ENCODE data around the gene SATB1.

Gene SATB1

GRCh38 chr3:18401300-18401961, 23.7 kb downstream of the SATB1 start:
- DNase-seq (ENCODE audit: low read depth) = no peak

GRCh38 chr3:18398448-18398847, 26.7 kb downstream of the SATB1 start:
- no peak for DNase-seq (ENCODE audit: low read depth)

- no peak for DNase-seq (ENCODE audit: low read depth)
These were observed 28.7 kb downstream of the SATB1 start for GRCh38 chr3:18396428-18396827.

DNA sequence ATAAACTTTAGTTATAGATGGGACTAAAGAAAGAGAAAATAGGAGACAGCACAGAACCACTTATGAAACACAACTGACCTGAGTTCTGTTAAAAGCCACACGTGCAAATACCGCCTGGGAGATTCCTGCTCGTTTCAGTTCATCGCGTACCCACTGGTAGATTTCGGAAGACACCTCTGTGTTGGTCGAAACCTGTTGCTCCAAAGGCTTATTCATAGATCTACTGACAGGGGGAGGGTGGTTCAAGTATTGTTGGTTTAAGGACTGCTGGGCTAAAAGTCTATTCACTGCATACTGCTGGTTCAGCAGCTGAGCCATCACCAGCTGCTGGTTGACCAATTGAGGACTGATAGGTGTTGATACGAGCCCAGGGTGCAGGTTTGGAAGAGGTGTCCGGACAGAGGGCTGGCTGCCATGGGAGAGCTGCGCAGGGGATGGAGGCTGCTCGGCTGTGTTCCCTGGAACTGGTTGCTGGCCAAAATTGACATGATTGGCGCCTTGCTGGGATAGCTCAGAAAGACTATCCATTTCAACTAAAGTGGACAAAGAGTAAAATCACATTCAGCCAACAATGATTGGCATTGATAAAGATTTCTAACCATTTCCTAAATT, 30.6 kb downstream of the SATB1 start:
- DNase-seq (ENCODE audit: low read depth) = no peak

GRCh38 chr3:18393906-18394305, 31.2 kb downstream of the SATB1 start:
- DNase-seq (ENCODE audit: low read depth) = no peak

DNA sequence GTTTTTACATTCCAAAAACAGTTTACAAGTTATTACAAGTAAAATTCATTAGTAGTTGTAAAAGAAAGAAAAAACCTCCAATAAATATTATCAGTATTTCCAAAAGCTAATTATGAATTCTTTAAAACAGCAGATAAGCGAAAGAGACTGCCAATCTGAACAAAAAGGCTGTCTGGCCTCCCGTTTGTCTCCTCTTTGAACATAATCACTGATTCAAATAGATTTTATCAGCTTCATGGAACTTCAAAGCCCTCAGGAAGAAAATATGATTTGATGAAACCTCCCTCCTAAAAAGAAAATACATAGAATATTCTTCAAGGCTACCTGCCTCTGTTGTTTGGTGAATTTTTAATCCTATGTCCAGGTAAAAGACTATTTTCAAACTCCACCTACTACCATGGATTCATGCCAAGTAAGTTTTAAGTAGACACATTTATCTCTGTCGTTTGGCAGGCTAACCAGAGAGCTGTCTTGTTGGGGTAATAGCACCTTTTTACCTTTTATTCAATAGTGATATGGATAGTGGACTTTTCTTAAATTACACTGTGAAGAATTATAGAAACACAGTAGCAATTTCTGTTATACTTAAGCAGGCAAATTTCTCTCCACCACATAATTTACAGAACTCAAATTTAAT, 35.0 kb downstream of the SATB1 start:
- no peak for DNase-seq (ENCODE audit: low read depth)

DNA sequence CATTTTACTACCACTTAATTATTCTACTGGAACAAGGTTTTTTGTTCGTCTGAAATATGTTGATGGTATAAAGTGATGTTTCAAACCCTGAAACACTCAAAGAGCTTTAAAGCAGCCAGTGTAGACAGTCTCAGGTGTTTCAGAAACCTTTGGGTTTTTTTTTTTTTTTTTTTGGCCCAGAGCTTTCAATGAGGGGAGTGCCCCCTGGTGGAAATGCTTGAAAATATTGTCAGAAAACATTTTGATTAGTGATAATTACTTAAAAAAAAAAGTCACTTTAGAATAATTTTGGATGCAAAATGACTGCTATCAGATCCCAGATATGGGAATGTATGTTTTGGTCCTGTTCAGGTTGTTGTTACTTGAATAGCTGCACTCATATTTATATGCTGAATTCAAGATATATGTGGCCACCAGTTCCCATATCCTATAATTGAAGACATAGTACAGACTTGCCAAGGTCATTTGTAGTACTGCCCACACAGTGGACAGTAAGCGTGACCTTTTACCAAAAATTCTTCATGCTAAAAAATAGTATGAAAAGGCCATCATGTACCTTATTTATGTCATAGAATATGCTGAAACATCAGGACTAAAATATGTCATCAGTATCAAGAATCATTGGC, 35.9 kb downstream of the SATB1 start:
- DNase-seq (ENCODE audit: low read depth) = no peak

GRCh38 chr3:18386274-18386890, 38.8 kb downstream of the SATB1 start:
- DNase-seq (ENCODE audit: low read depth) = no peak

GRCh38 chr3:18385706-18386105, 39.4 kb downstream of the SATB1 start:
- DNase-seq (ENCODE audit: low read depth) = no peak

GRCh38 chr3:18382760-18383369, 42.3 kb downstream of the SATB1 start:
- DNase-seq (ENCODE audit: low read depth) = no peak

GRCh38 chr3:18379647-18380046, 45.5 kb downstream of the SATB1 start:
- DNase-seq (ENCODE audit: low read depth) = no peak

GRCh38 chr3:18378218-18378617, 46.9 kb downstream of the SATB1 start:
- DNase-seq (ENCODE audit: low read depth) = no peak

- DNase-seq (ENCODE audit: low read depth) = no peak
These were observed 48.5 kb downstream of the SATB1 start for GRCh38 chr3:18376682-18377081.

GRCh38 chr3:18372786-18373405, 52.2 kb downstream of the SATB1 start:
- DNase-seq (ENCODE audit: low read depth) = no peak

GRCh38 chr3:18370672-18371071, 54.5 kb downstream of the SATB1 start:
- DNase-seq (ENCODE audit: low read depth) = no peak

DNA sequence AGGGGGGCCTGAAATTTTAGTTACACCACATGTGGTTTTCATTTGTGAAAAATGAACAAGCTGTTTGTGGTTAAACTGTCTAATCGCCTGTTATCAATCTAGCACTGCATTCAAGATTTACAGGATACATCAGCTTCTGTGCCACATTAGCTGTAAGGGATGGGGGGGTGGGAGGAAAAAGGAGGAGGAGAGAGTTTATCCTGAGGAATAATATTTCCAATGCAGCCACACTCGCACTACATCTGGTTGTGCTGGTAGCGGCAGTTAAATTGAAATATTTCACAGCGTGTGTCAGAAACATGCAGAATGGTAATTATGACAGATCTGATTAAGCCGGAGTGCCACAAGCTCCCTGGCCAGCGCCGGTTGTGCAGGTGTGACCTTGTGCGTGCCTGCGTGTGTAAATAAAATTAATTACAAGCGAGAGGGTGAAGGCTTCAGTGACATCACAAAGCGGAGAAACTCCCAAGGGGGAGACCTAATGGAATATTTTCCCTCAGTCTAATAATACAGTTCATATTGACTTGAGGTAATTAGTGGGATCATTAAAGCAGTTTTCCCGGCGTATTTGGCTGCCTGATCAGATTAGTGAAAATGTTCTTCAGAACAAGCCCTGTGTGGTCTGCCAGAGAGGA, 55.5 kb downstream of the SATB1 start:
- DNase-seq (ENCODE audit: low read depth) = no peak

GRCh38 chr3:18366258-18366657, 58.9 kb downstream of the SATB1 start:
- DNase-seq (ENCODE audit: low read depth) = no peak

- no peak for DNase-seq (ENCODE audit: low read depth)
These were observed 61.8 kb downstream of the SATB1 start for GRCh38 chr3:18363338-18363737.

DNA sequence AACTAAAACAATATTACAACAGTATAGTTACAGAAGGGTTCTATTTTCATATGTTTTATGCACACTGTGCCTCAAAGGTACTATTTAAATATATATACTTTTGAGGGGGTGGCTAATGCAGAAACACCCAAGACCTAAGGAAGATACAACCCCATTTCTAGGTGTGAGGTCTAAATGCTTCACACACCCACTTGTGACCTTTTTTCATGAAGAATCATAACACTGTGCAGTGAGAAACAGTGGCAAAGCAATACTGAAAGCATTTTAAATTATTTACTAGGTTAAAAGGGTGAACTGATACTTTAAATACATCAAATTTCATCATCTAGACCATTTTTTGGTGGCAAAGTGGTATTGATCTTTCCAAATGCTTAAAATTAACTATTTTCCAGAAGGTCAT, 67.4 kb downstream of the SATB1 start:
- DNase-seq (ENCODE audit: low read depth) = no peak

GRCh38 chr3:18355832-18356231, 69.3 kb downstream of the SATB1 start:
- no peak for DNase-seq (ENCODE audit: low read depth)

DNA sequence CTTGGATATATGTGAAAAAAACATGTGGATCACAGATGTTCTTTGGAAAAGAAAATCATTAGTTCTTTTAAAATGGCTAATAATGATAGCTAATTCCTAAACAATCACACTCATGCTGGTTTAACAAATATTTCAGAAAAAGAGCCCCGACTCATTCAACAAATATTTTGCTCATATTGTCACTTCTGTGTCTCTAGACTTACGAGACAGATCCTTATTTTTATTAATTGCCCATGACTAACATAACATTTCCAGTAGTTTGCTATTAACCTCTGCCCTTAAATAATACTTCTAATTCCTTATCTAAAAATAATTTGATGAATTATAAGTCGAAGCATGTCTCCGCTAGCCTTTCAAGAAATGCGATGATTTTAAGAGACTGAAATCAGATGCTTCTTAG, 70.4 kb downstream of the SATB1 start:
- DNase-seq (ENCODE audit: low read depth) = no peak
